H1 (cell line): ENCODE data around the gene ARPC2. TPM values are rescaled to one million over a fixed set of nuclear protein-coding genes. Genes with fewer than 3 reads are reported as not detected.

Source experiments
- CREB1 ChIP-seq: IDR thresholded peaks from 2 replicates; pipeline ENCODE4 v1.6.1; 2012; ENCODE audit warnings: inconsistent platforms
- polyA plus RNA-seq, 7 experiments: library from polyadenylated mRNA; depleted of rRNA in 3 of 7; stranded (reverse) in 5 of 7; unstranded in 2 of 7; fragments of >200 nt in 5 of 7; fragments of 200-250 nt in 2 of 7; gene quantifications; 1 replicate in 5 of 7; 2 replicates in 1 of 7; 4 replicates in 1 of 7; pipeline versions ENCODE4 v1.2.1 to v1.2.3, GENCODE V29; 2011 to 2013; ENCODE audit warnings: missing spikeins in 2 of 7, mixed read lengths in 2 of 7
- total RNA-seq: library from RNA; stranded (reverse); fragmentation: NEBNext Ultra II Directional; extraction: Animal tissue kit (Norgen Biotek cat#: 25700); gene quantifications from 2 replicates; pipeline ENCODE4 v1.2.1, GENCODE V29; 2021

ARPC2 gene
- total and polyA plus RNA-seq, 2 of the 8 experiments (the other 6 are each of a cell fraction or from before 2014, with no cell fraction given): 174 to 195 TPM

GRCh38 chr2:218271865-218272530 lies 55.0 kb downstream of the ARPC2 start (continued):
- TF ChIP-seq CREB1: no peak
